MCF 10A (cell line): ENCODE data around the gene CNTNAP2. TPM values are rescaled to one million over a fixed set of nuclear protein-coding genes. Genes with fewer than 3 reads are reported as not detected.

Source experiments
- BruUV-seq: library from RNA; stranded (reverse); fragments of 400-500 nt; replicated peaks from 2 replicates; lab custom pipeline; 2021; lab: Mats Ljungman, UMichigan
- CTCF ChIA-PET: fragments of 300-600 bp; sonication (Branson Sonifier 250); formaldehyde crosslinking; extraction: SDS; loops from one replicate; lab custom pipeline; 2021; ENCODE audit warnings: antibody characterized with exemption, inconsistent platforms; lab: Yijun Ruan, JAX
- POLR2A ChIA-PET: fragments of 300-600, 350-650 bp; sonication (Branson Sonifier 250); formaldehyde crosslinking; extraction: SDS; loops from one replicate; lab custom pipeline; 2020; ENCODE audit warnings: antibody characterized with exemption, inconsistent platforms; lab: Yijun Ruan, JAX
- DNase-seq: peaks from one replicate; pipeline ENCODE4 v3.0.0-alpha.2; 2018; ENCODE audit not compliant: unreplicated experiment
- H3K27ac Mint-ChIP-seq: one replicate; pipeline ENCODE4 v1.8.0; 2022; ENCODE audit warnings: mild to moderate bottlenecking, low read depth, mixed read lengths; ENCODE audit not compliant: unreplicated experiment
- H3K27me3 Mint-ChIP-seq: one replicate; pipeline ENCODE4 v1.8.0; 2022; ENCODE audit warnings: mixed read lengths; ENCODE audit not compliant: insufficient read depth, unreplicated experiment
- H3K36me3 Mint-ChIP-seq: one replicate; pipeline ENCODE4 v1.8.0; 2022; ENCODE audit warnings: mild to moderate bottlenecking, moderate library complexity, mixed read lengths; ENCODE audit not compliant: insufficient read depth, unreplicated experiment
- H3K4me1 Mint-ChIP-seq: one replicate; pipeline ENCODE4 v1.8.0; 2022; ENCODE audit warnings: mixed read lengths; ENCODE audit not compliant: insufficient read depth, unreplicated experiment
- H3K4me3 Mint-ChIP-seq: one replicate; pipeline ENCODE4 v1.8.0; 2022; ENCODE audit warnings: mild to moderate bottlenecking, moderate library complexity, mixed read lengths; ENCODE audit not compliant: unreplicated experiment
- H3K9me3 Mint-ChIP-seq: one replicate; pipeline ENCODE4 v1.8.0; 2022; ENCODE audit warnings: mixed read lengths; ENCODE audit not compliant: unreplicated experiment
- intact Hi-C: fragments of 100-400 bp; cut with micrococcal nuclease; formaldehyde crosslinking; loops from 2 replicates; pipeline ENCODE4 v1.14.1; 2022
- total RNA-seq: library from RNA; stranded (reverse); gene quantifications from 2 replicates; pipeline ENCODE4 v1.2.3, GENCODE V29; 2022
- TF ChIP-seq, protein P1 (sequence below): fragments of 200-600 bp; IDR thresholded peaks from one replicate; pipeline ENCODE4 v1.8.0; 2022; ENCODE audit warnings: antibody characterized with exemption, mild to moderate bottlenecking; ENCODE audit not compliant: unreplicated experiment

The CNTNAP2 gene
- total RNA-seq, 1 experiment from 2014 or later = 1.1 TPM

GRCh38 chr7:148383651-148384050 lies 2267.1 kb downstream of the CNTNAP2 start:
- intact Hi-C loops = no loop called here
- no peaks in the 10 kb centered on the region for H3K4me1 Mint-ChIP-seq

GRCh38 chr7:148385009-148385682 lies 2268.5 kb downstream of the CNTNAP2 start:
- no peak for DNase-seq
- intact Hi-C loops = no loop called here
- H3K27ac Mint-ChIP-seq = no peak overlapping the region
- H3K4me1 Mint-ChIP-seq = no peaks in the 10 kb centered on the region
- TF ChIP-seq, protein P1, sequence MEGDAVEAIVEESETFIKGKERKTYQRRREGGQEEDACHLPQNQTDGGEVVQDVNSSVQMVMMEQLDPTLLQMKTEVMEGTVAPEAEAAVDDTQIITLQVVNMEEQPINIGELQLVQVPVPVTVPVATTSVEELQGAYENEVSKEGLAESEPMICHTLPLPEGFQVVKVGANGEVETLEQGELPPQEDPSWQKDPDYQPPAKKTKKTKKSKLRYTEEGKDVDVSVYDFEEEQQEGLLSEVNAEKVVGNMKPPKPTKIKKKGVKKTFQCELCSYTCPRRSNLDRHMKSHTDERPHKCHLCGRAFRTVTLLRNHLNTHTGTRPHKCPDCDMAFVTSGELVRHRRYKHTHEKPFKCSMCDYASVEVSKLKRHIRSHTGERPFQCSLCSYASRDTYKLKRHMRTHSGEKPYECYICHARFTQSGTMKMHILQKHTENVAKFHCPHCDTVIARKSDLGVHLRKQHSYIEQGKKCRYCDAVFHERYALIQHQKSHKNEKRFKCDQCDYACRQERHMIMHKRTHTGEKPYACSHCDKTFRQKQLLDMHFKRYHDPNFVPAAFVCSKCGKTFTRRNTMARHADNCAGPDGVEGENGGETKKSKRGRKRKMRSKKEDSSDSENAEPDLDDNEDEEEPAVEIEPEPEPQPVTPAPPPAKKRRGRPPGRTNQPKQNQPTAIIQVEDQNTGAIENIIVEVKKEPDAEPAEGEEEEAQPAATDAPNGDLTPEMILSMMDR = no peak
- H3K9me3 Mint-ChIP-seq = no peaks in the 10 kb centered on the region
- CTCF ChIA-PET = interaction anchor here (1.1 kb wide), 1 partner anchor 16 kb away, joined by 3 read pairs; no protein-coding TSS in a partner anchor
- no peaks in the 10 kb centered on the region for H3K36me3 Mint-ChIP-seq
- BruUV-seq = no TSS peak
- POLR2A ChIA-PET = no interaction called here
- no peak overlapping the region for H3K4me3 Mint-ChIP-seq
- no peaks in the 10 kb centered on the region for H3K27me3 Mint-ChIP-seq

More at GRCh38 chr7:148383651-148384050, 2267.1 kb downstream of the CNTNAP2 start:
- POLR2A ChIA-PET = no interaction called here
- DNase-seq = no peak
- Mint-ChIP-seq H3K4me3 (no peak overlapping the region), H3K27me3 (no peaks in the 10 kb centered on the region), H3K27ac (no peak overlapping the region), H3K9me3 (no peaks in the 10 kb centered on the region), H3K36me3 (no peaks in the 10 kb centered on the region)
- BruUV-seq = no TSS peak
- TF ChIP-seq, protein P1 = no peak
- CTCF ChIA-PET = interaction anchor here (0.7 kb wide), 1 partner anchor 110 kb away, joined by 3 read pairs; no protein-coding TSS in a partner anchor

DNA sequence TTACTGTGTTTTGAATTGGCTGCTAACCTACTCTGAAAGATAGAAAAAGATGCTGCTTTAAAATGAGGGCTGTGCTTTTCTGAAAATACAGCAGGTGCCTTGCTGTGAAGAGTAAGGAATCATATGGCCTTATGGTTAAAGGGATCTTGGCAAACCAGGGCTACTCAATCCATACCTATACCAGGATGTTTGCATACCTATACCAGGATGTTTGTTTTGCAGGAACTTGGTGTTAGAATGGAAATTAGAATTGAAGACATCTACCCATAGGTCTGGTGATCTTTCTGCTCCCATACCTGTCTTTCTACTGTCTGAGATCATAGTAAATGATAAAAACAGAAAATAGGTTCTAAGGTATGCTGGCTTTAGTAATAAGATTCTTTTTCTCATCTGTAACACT lies 2273.8 kb downstream of the CNTNAP2 start:
- no peaks in the 10 kb centered on the region for H3K9me3 Mint-ChIP-seq
- DNase-seq = no peak
- no peak overlapping the region for H3K4me3 Mint-ChIP-seq
- ChIA-PET CTCF (no interaction called here), POLR2A (no interaction called here)
- peaks cover 27% of the 10 kb centered on the region for H3K27me3 Mint-ChIP-seq
- no peak overlapping the region for H3K27ac Mint-ChIP-seq
- TF ChIP-seq, protein P1 = no peak
- no TSS peak for BruUV-seq
- intact Hi-C loops = no loop called here
- H3K36me3 Mint-ChIP-seq = no peaks in the 10 kb centered on the region
- no peaks in the 10 kb centered on the region for H3K4me1 Mint-ChIP-seq

GRCh38 chr7:148391591-148391990 lies 2275.0 kb downstream of the CNTNAP2 start:
- DNase-seq = no peak
- intact Hi-C loops = no loop called here
- Mint-ChIP-seq H3K4me1 (no peaks in the 10 kb centered on the region), H3K4me3 (no peak overlapping the region), H3K27ac (no peak overlapping the region), H3K9me3 (no peaks in the 10 kb centered on the region), H3K27me3 (peaks cover 30% of the 10 kb centered on the region), H3K36me3 (no peaks in the 10 kb centered on the region)
- CTCF ChIA-PET = no interaction called here
- TF ChIP-seq, protein P1 = no peak
- POLR2A ChIA-PET = no interaction called here
- BruUV-seq = no TSS peak
